RKO (cell line): ENCODE results near the gene KRT77.

Source experiments
- DNase-seq: peaks from one replicate; pipeline ENCODE4 v3.0.0-alpha.2; 2016; ENCODE audit warnings: low spot score

Gene KRT77

GRCh38 chr12:52655251-52655650 lies 48.1 kb downstream of the KRT77 start:
- DNase-seq = no peak

- no peak for DNase-seq
These were observed 51.5 kb downstream of the KRT77 start, which contains the start of gene KRT2 for GRCh38 chr12:52651726-52652261. TSS of gene KRT2 (minus strand) at chr12:52652211. CDS start at chr12:52652142, 69 bp downstream.

- no peak for DNase-seq
These were observed 52.7 kb downstream of the KRT77 start for GRCh38 chr12:52650520-52651081.

GRCh38 chr12:52649066-52649465 lies 54.3 kb downstream of the KRT77 start:
- no peak for DNase-seq

- no peak for DNase-seq
These were observed 55.2 kb downstream of the KRT77 start for GRCh38 chr12:52648012-52648550.

GRCh38 chr12:52647601-52648000 lies 55.7 kb downstream of the KRT77 start:
- DNase-seq = no peak

- no peak for DNase-seq
These were observed 56.7 kb downstream of the KRT77 start for GRCh38 chr12:52646613-52647012.

- no peak for DNase-seq
These were observed 57.3 kb downstream of the KRT77 start for GRCh38 chr12:52645982-52646381.

- DNase-seq = no peak
These were observed 58.1 kb downstream of the KRT77 start for GRCh38 chr12:52645120-52645761.

- DNase-seq = no peak
These were observed 59.3 kb downstream of the KRT77 start for GRCh38 chr12:52644078-52644415.

- DNase-seq = no peak
These were observed 59.9 kb downstream of the KRT77 start for GRCh38 chr12:52643233-52644077.

- DNase-seq = no peak
These were observed 61.9 kb downstream of the KRT77 start for GRCh38 chr12:52641468-52641867.
